Keratinocyte (primary cell): ENCODE results near the gene CSN3. TPM values are rescaled to one million over a fixed set of nuclear protein-coding genes. Genes with fewer than 3 reads are reported as not detected.

Experiments
- DNase-seq: peaks from one replicate; pipeline ENCODE4 v3.0.0-alpha.2; 2011; ENCODE audit warnings: low read depth, missing footprints, low spot score
- FAIRE-seq: peaks from 2 replicates; lab custom pipeline; 2011; peaks lifted over from hg19 to GRCh38; lab: Jason Lieb, UNC
- H2AFZ ChIP-seq: 2 replicates; pipeline ENCODE4 v1.6.0; 2012; ENCODE audit warnings: low read length, control low read depth, inconsistent platforms; ENCODE audit not compliant: control insufficient read depth
- H3K27ac ChIP-seq: 2 replicates; pipeline ENCODE4 v1.5.1; 2011; ENCODE audit warnings: low read length; ENCODE audit not compliant: control insufficient read depth, insufficient read depth
- H3K27me3 ChIP-seq: 3 replicates; pipeline ENCODE4 v1.6.0; 2011; ENCODE audit warnings: low read length; ENCODE audit not compliant: control insufficient read depth, insufficient read depth; ENCODE audit errors: extremely low read depth
- H3K36me3 ChIP-seq, 2 experiments: 2 replicates in 1 of 2; 3 replicates in 1 of 2; pipeline ENCODE4 v1.5.1; 2011; ENCODE audit warnings: low read length in 2 of 2, mild to moderate bottlenecking in 1 of 2; ENCODE audit not compliant: control insufficient read depth in 2 of 2, insufficient read depth in 2 of 2; ENCODE audit errors: extremely low read depth in 1 of 2
- H3K4me1 ChIP-seq: 3 replicates; pipeline ENCODE4 v1.5.1; 2011; ENCODE audit warnings: low read length; ENCODE audit not compliant: control insufficient read depth, insufficient read depth; ENCODE audit errors: extremely low read depth
- H3K4me2 ChIP-seq: 3 replicates; pipeline ENCODE4 v1.6.0; 2011; ENCODE audit warnings: low read depth, low read length; ENCODE audit not compliant: control insufficient read depth, insufficient read depth; ENCODE audit errors: extremely low read depth
- H3K4me3 ChIP-seq, 3 experiments: fragments of 200-600 bp in 1 of 3; sonication (generic) in 1 of 3; 2 replicates in 2 of 3; 3 replicates in 1 of 3; pipeline ENCODE4 v1.5.1; 2011 to 2016; ENCODE audit warnings: low read length in 3 of 3, mild to moderate bottlenecking in 3 of 3, control low read depth in 2 of 3, inconsistent platforms in 1 of 3, low read depth in 1 of 3, mixed read lengths in 1 of 3, mixed run types in 1 of 3, moderate library complexity in 1 of 3; ENCODE audit not compliant: control insufficient read depth in 2 of 3, insufficient read depth in 2 of 3; ENCODE audit errors: extremely low read depth in 1 of 3
- H3K79me2 ChIP-seq: 2 replicates; pipeline ENCODE4 v1.6.0; 2012; ENCODE audit warnings: low read length; ENCODE audit not compliant: control insufficient read depth, insufficient read depth
- H3K9ac ChIP-seq: 3 replicates; pipeline ENCODE4 v1.6.0; 2011; ENCODE audit warnings: low read length; ENCODE audit not compliant: control insufficient read depth, insufficient read depth; ENCODE audit errors: extremely low read depth
- H3K9me1 ChIP-seq: 3 replicates; pipeline ENCODE4 v1.6.0; 2011; ENCODE audit warnings: low read length; ENCODE audit not compliant: control insufficient read depth, insufficient read depth; ENCODE audit errors: extremely low read depth
- H3K9me3 ChIP-seq: 2 replicates; pipeline ENCODE4 v1.5.1; 2012; ENCODE audit warnings: low read depth, low read length; ENCODE audit not compliant: control insufficient read depth
- H4K20me1 ChIP-seq: 3 replicates; pipeline ENCODE4 v1.6.0; 2011; ENCODE audit warnings: low read length; ENCODE audit not compliant: control insufficient read depth, insufficient read depth; ENCODE audit errors: extremely low read depth
- CTCF ChIP-seq, 3 experiments: IDR thresholded peaks in 1 of 3; conservative IDR thresholded peaks in 1 of 3; optimal IDR thresholded peaks in 1 of 3; 2 replicates in 2 of 3; 3 replicates in 1 of 3; pipeline versions ENCODE3 to v1.5.1; 2011; ENCODE audit warnings: low read length in 3 of 3, mild to moderate bottlenecking in 3 of 3, moderate library complexity in 2 of 3, control low read depth in 1 of 3, inconsistent platforms in 1 of 3; ENCODE audit not compliant: insufficient read depth in 2 of 3; ENCODE audit errors: extremely low read depth in 1 of 3
- EZH2 ChIP-seq: IDR thresholded peaks from one replicate; pipeline ENCODE4 v1.6.1; 2012; ENCODE audit warnings: inconsistent platforms, mild to moderate bottlenecking, low read length, moderate library complexity
- dilution Hi-C: fragments of 300-500 bp; cut with MboI; formaldehyde crosslinking; loops from one replicate; pipeline ENCODE4 v1.7.0; 2020; ENCODE audit warnings: low sequenced_read_pairs; ENCODE audit not compliant: extremely low pct_ligation_motif_present
- polyA plus RNA-seq, 5 experiments: library from polyadenylated mRNA; depleted of rRNA in 3 of 5; stranded (reverse) in 3 of 5; stranded (forward) in 1 of 5; unstranded in 1 of 5; fragments of >200 nt; gene quantifications; 1 replicate in 1 of 5; 2 replicates in 3 of 5; 3 replicates in 1 of 5; pipeline versions ENCODE4 v1.2.1 to v1.2.3, GENCODE V29; 2011 to 2012; ENCODE audit warnings: missing spikeins in 2 of 5, low read depth in 1 of 5, low replicate concordance in 1 of 5

CSN3 gene
- polyA plus RNA-seq, 1 donor (not counting 4 experiments of a cell fraction or from before 2014, with no cell fraction given), result not detected

DNA sequence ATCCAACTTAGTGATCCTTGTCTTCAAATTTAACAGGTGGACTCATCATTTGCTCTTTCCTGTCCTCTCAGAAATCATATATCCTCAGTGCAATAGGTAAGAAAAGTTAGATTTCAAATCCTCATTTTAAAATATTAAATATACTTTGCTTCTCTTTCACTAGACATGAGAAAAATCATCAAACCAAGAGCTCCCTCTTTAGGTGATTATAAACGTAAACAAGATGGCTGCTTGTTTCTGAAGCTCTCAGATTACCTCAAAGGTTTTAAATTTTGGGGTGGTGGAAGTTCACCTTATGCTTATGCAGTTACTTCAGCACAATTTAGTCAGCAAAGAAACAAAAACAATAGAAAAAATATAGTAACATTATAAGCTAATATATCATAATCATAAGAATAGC lies 27.3 kb downstream of the CSN3 start:
- dilution Hi-C loops, result no loop called here
- H3K4me1 ChIP-seq, result no peaks in the 10 kb centered on the region
- TF ChIP-seq EZH2 (no peak), CTCF (optimal IDR thresholded peaks at IDR 0.05 in 1 of 3, IDR thresholded peaks at IDR 0.05 in 1 of 3, conservative IDR thresholded peaks at IDR 0.05 in 1 of 3; ENCODE audit: extremely low read depth in 1 of 3, insufficient read depth in 2 of 3, low read length in 3 of 3) (peak in 1 of 3 experiments; percentile 14)
- FAIRE-seq, result no peak
- H3K9me3 ChIP-seq, result no peaks in the 10 kb centered on the region
- H3K4me2 ChIP-seq, result no peak overlapping the region
- no peaks in the 10 kb centered on the region for H3K36me3 ChIP-seq
- DNase-seq, result no peak
- H3K9me1 ChIP-seq, result no peaks in the 10 kb centered on the region
- H3K4me3 ChIP-seq, result no peak overlapping the region
- H3K79me2 ChIP-seq, result no peaks in the 10 kb centered on the region
- H3K27me3 ChIP-seq, result no peaks in the 10 kb centered on the region
- H3K27ac ChIP-seq, result no peak overlapping the region
- no peaks in the 10 kb centered on the region for H4K20me1 ChIP-seq
- H3K9ac ChIP-seq, result no peak overlapping the region
- no peak overlapping the region for H2AFZ ChIP-seq

DNA sequence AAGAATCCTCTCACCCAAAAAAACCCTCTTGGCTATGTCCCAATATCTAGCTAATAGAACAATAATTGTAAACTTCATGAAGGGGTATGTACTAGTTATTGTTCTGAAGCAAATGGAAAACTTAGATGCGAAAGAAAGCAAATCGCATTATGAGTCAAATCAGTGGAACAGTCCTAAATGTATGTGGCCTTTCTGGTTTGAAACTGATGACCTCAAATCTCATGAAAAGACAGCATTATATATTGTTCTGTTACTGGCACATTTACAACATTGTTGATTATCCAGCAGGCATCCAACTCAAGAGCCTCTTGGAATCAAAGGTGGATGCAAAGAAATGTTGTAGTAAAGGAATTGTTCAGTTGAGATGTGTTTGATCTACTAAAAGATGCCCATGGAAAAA lies 34.7 kb downstream of the CSN3 start:
- FAIRE-seq, result no peak
- dilution Hi-C loops, result no loop called here
- H3K79me2 ChIP-seq, result no peaks in the 10 kb centered on the region
- no peak for DNase-seq
- H3K36me3 ChIP-seq, result no peaks in the 10 kb centered on the region
- H3K27ac ChIP-seq, result no peak overlapping the region
- no peaks in the 10 kb centered on the region for H3K4me1 ChIP-seq
- H3K4me3 ChIP-seq, result no peak overlapping the region
- H3K9me3 ChIP-seq, result no peaks in the 10 kb centered on the region
- H3K27me3 ChIP-seq, result no peaks in the 10 kb centered on the region
- TF ChIP-seq CTCF (optimal IDR thresholded peaks at IDR 0.05 in 1 of 3, IDR thresholded peaks at IDR 0.05 in 1 of 3, conservative IDR thresholded peaks at IDR 0.05 in 1 of 3; ENCODE audit: extremely low read depth in 1 of 3, insufficient read depth in 2 of 3, low read length in 3 of 3) (no peak), EZH2 (no peak)
- no peak overlapping the region for H3K9ac ChIP-seq
- no peak overlapping the region for H3K4me2 ChIP-seq
- no peaks in the 10 kb centered on the region for H3K9me1 ChIP-seq
- H4K20me1 ChIP-seq, result no peaks in the 10 kb centered on the region
- H2AFZ ChIP-seq, result no peak overlapping the region
